Endothelial cell of umbilical vein (primary cell): ENCODE measurements around the gene CCDC74B.
"Not testable (repeated sequence)": the region's sequence is repeated elsewhere in the genome, so short reads cannot be mapped to it uniquely, and the experiment has no call there.

Source experiments
- CTCF ChIP-seq, 2 donors: IDR thresholded peaks; 1 replicate in 1 of 2; 2 replicates in 1 of 2; pipeline ENCODE4 v1.5.1; 2011; ENCODE audit warnings: low read length in 2 of 2, mild to moderate bottlenecking in 2 of 2, moderate library complexity in 2 of 2, control low read depth in 1 of 2, inconsistent platforms in 1 of 2, low read depth in 1 of 2; ENCODE audit not compliant: insufficient read depth in 1 of 2; ENCODE audit errors: extremely low read depth in 1 of 2
- EZH2 ChIP-seq: IDR thresholded peaks from 2 replicates; pipeline ENCODE4 v1.6.1; 2012; ENCODE audit warnings: borderline replicate concordance, low read depth, mild to moderate bottlenecking, moderate library complexity, low read length, inconsistent platforms; ENCODE audit not compliant: severe bottlenecking
- FOS ChIP-seq: IDR thresholded peaks from 2 replicates; pipeline ENCODE4 v1.6.1; 2011; ENCODE audit warnings: mild to moderate bottlenecking, low read length, moderate library complexity, borderline replicate concordance; ENCODE audit not compliant: insufficient read depth
- GATA2 ChIP-seq: IDR thresholded peaks from 2 replicates; pipeline ENCODE4 v1.7.0; 2011; ENCODE audit warnings: low read depth, mild to moderate bottlenecking, moderate library complexity, mixed read lengths, low read length; ENCODE audit not compliant: insufficient read length, insufficient read depth
- JUN ChIP-seq: IDR thresholded peaks from 2 replicates; pipeline ENCODE4 v1.6.1; 2011; ENCODE audit warnings: borderline replicate concordance, low read depth; ENCODE audit not compliant: insufficient read length, insufficient read depth
- MAX ChIP-seq: IDR thresholded peaks from 2 replicates; pipeline ENCODE4 v1.6.1; 2011; ENCODE audit not compliant: insufficient read depth, insufficient read length
- MYC ChIP-seq: IDR thresholded peaks from one replicate; pipeline ENCODE4 v1.6.1; 2011; ENCODE audit warnings: mild to moderate bottlenecking, low read depth, low read length
- POLR2A ChIP-seq: IDR thresholded peaks from 2 replicates; pipeline ENCODE4 v1.6.1; 2012; ENCODE audit warnings: low read depth, mild to moderate bottlenecking, control low read depth, low read length
- POLR2AphosphoS5 ChIP-seq: IDR thresholded peaks from 2 replicates; pipeline ENCODE4 v1.6.1; 2012; ENCODE audit warnings: low read depth, mild to moderate bottlenecking, control low read depth, low read length, moderate library complexity; ENCODE audit not compliant: insufficient read depth

- TF ChIP-seq EZH2; POLR2A; GATA2; CTCF (IDR thresholded peaks at IDR 0.05; ENCODE audit: extremely low read depth in 1 of 2, insufficient read depth in 1 of 2, low read depth in 1 of 2, low read length in 2 of 2); POLR2AphosphoS5; MYC; MAX; FOS; JUN: not testable (repeated sequence)
These were observed 42.1 kb downstream of the CCDC74B start for GRCh38 chr2:130102597-130103363.
